H1 (cell line): ENCODE data around the gene MBP.

Source experiments
- CTCF ChIP-seq, 3 experiments: IDR thresholded peaks; 1 replicate in 2 of 3; 2 replicates in 1 of 3; pipeline versions ENCODE4 v1.5.1 to v1.6.1; 2011; ENCODE audit warnings: low read length in 3 of 3, mild to moderate bottlenecking in 3 of 3, inconsistent platforms in 2 of 3, low read depth in 1 of 3, moderate library complexity in 1 of 3; ENCODE audit not compliant: insufficient read depth in 1 of 3; ENCODE audit errors: control extremely low read depth in 1 of 3
- EZH2 ChIP-seq: fragments of 200-600 bp; sonication (generic); IDR thresholded peaks from 2 replicates; pipeline ENCODE4 v1.7.1; 2012; ENCODE audit warnings: low read depth, mild to moderate bottlenecking, moderate library complexity, low read length, inconsistent platforms; ENCODE audit not compliant: severe bottlenecking
- POLR2A ChIP-seq, 2 experiments: IDR thresholded peaks; 1 replicate in 1 of 2; 2 replicates in 1 of 2; pipeline ENCODE4 v1.6.1; 2011; ENCODE audit warnings: low read depth in 2 of 2, low read length in 2 of 2, mild to moderate bottlenecking in 2 of 2; ENCODE audit errors: control extremely low read depth in 1 of 2
- SP1 ChIP-seq: IDR thresholded peaks from 2 replicates; pipeline ENCODE4 v1.6.1; 2011; ENCODE audit warnings: low read depth, low read length
- SP2 ChIP-seq: IDR thresholded peaks from 2 replicates; pipeline ENCODE4 v1.6.1; 2012; ENCODE audit warnings: mild to moderate bottlenecking, low read length, inconsistent platforms
- TAF1 ChIP-seq: IDR thresholded peaks from 2 replicates; pipeline ENCODE4 v1.6.1; 2011; ENCODE audit warnings: mild to moderate bottlenecking, low read depth, low read length

- TF ChIP-seq CTCF (IDR thresholded peaks at IDR 0.05; ENCODE audit: control extremely low read depth in 1 of 3, insufficient read depth in 1 of 3, low read depth in 1 of 3, low read length in 3 of 3) (no peak), TAF1 (no peak), EZH2 (no peak), SP2 (no peak), POLR2A (IDR thresholded peaks at IDR 0.05; ENCODE audit: control extremely low read depth in 1 of 2, low read depth in 2 of 2, low read length in 2 of 2) (no peak), SP1 (no peak)
Measured at GRCh38 chr18:76986406-76986805, 146.2 kb downstream of the MBP start.
